ENCODE results near the gene KANK2.

DNA sequence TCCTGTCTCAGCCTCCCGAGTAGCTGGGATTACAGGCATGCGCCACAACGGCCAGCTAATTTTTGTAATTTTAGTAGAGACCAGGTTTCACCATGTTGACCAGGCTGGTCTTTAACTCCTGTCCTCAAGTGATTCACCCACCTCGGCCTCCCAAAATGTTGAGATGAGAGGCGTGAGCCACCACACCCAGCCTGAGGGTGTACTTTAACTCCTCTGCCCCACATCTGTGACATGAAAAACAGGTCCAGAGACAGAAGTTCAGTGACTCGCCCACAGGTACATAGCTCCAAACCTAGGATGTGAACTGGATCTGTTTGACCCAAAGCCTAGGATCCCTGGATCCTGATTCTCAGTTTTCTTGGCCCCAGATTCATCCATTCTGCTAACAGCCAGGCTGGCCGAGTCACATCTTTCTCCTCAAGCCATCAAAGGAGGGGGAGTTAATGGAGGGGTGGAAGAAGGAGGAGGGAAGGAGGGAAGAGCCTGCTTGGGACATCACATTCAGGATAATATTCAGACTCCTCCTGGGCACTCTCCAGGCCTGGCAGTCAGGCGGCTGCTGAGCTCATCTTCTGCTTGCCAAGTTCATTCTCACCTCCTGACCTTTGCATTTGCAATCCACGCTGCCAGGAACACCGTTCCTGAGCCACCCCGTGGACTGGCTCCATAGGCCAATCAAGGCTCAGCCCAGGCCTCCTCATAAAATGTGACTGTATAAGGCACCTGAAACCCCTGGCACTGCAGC, 44.9 kb downstream of the KANK2 start:
- TF ChIP-seq, protein P1, sequence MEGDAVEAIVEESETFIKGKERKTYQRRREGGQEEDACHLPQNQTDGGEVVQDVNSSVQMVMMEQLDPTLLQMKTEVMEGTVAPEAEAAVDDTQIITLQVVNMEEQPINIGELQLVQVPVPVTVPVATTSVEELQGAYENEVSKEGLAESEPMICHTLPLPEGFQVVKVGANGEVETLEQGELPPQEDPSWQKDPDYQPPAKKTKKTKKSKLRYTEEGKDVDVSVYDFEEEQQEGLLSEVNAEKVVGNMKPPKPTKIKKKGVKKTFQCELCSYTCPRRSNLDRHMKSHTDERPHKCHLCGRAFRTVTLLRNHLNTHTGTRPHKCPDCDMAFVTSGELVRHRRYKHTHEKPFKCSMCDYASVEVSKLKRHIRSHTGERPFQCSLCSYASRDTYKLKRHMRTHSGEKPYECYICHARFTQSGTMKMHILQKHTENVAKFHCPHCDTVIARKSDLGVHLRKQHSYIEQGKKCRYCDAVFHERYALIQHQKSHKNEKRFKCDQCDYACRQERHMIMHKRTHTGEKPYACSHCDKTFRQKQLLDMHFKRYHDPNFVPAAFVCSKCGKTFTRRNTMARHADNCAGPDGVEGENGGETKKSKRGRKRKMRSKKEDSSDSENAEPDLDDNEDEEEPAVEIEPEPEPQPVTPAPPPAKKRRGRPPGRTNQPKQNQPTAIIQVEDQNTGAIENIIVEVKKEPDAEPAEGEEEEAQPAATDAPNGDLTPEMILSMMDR (IDR thresholded peaks at IDR 0.05), result no peak
- TF ChIP-seq POLR2A (IDR thresholded peaks at IDR 0.05) (no peak), POLR2AphosphoS5 (IDR thresholded peaks at IDR 0.05) (peak; percentile 23 to 48)

Measured in upper lobe of left lung (tissue), 4 donors.